ENCODE measurements around the gene NCOA1. TPM values are rescaled to one million over a fixed set of nuclear protein-coding genes. Genes with fewer than 3 reads are reported as not detected.
"Not testable (repeated sequence)": the region's sequence is repeated elsewhere in the genome, so short reads cannot be mapped to it uniquely, and the experiment has no call there.

Gene NCOA1
- polyA plus RNA-seq, 1 donor, result 110 TPM

DNA sequence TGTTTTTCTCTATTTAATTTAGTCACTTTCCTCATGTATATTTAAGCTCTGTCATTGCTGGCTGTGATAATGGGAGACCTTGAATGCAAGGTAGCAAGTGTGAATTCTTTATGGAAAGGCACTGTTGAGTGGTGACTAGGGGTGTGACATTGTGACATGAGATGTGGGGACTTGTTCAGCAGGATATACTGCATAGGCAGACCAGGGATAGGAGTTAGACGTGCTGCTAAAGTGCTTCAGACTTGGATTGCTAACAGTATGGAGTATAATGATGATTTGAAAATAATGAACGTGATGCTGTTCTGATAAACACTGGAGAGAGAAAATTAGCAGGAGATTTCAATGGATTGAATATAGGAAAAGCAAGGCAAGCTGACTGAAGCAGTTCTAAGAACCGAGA is 135.1 kb downstream of the NCOA1 start:
- DNase-seq (ENCODE audit: low read depth), result no peak

DNA sequence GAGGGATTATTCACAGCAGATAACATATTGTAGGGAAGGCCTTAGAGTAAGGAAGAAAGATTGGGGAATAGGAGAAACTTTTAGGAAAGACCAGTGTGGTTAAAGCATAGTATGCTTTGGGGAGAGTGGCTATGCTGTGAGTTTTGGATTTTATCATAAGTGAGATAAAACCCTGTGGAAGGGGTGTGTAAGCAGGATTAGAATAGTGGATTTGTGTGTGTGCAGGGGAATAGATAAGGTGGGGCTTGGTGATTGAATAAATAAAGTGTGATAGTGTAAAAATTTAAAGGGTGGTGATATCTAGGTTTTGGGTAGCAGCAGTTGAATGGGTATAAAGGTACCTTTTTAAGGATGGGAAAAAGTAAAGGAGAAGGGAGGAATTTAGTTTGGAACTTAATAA is 137.7 kb downstream of the NCOA1 start:
- no peak for DNase-seq (ENCODE audit: low read depth)

DNA sequence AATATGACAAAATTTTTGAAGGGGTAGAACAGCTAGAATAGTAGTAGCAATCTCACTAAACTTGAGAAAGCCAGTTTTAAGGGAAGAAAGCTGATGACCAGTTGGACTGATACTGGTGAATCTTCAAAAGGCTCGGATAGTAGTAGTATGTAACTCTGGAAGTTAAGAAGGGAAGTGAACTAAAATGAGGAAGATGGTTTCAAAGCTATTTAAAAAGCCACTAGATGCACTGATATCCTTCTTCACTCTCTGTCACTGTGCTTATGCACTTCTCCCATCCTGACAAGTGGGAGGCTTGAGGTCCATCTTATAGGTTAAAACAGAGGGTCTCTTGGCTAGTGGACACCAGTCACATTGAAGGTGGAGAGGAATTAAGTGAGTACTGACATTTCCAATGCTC is 141.1 kb downstream of the NCOA1 start:
- no peak for DNase-seq (ENCODE audit: low read depth)

DNA sequence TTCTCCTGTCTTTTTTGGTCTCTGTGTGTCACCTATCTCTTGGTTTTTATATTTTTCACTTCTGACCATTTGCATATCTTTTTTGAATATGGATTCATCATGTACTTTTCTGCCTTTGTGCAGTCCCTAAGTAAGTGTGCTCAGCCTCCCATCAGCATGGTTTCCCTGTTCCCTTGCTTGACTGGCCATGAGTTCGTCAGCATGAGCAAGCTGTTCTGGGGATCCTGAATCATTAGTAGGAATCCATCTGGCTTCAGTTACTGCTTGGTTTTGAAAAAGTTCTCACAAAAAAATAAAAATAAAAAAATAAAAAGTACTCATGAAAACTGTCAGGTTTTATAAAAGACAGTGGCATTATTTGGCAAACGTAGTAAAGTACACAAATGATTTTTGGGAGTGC is 144.1 kb downstream of the NCOA1 start:
- DNase-seq (ENCODE audit: low read depth), result no peak

DNA sequence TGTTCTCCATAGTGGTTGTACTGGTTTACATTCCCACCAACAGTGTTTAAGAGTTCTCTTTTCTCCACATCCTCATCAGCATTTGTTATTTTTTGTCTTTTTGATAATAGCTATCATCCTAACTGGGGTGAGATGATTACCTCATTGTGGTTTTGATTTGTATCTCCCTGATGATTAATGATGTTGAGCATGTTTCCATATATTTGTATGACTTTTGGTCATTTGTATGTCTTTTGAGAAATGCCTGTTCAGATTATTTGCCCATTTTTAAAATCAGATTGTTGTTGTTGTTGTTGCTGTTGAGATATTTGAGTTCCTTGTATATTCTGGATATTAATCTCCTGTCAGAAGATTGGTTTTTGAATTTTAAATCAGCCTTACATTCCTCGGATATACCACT is 147.5 kb downstream of the NCOA1 start:
- no peak for DNase-seq (ENCODE audit: low read depth)

DNA sequence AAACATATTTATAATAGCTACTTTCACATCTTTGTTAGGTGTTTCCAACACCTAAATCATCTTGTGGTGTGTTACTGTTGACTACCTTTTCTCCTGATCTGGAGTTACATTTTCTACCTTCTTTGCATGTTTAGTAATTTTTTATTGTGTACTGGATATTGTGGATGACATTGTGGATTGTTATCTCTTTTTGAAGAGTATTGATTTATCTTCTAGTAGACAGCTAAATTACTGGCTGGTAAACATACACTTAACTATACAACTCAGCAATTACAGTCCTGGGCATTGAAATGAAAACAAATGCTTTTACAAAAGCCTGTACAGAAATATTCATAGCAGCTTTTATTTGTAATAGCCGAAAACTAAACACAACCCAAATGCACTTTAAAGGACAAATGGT is 151.3 kb downstream of the NCOA1 start:
- no peak for DNase-seq (ENCODE audit: low read depth)

DNA sequence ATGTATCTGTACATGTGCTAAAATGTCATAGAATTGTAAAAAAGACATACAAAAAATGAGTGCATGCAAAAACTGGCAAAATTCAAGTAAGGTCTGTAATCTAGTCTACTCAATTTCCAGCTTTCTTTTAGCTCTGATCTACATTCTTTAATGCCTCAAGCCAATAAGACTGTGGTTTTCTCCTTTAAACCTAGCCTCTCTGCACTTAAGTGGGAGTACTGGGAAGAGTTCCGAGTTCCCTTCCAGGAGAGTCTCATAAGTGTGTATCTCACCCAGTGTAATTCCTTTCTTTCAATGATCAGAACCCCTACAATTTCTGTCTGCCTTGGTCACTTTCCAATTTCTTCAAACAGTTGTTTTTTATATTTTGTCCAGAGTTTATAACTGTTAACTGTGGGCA is 152.0 kb downstream of the NCOA1 start:
- no peak for DNase-seq (ENCODE audit: low read depth)

DNA sequence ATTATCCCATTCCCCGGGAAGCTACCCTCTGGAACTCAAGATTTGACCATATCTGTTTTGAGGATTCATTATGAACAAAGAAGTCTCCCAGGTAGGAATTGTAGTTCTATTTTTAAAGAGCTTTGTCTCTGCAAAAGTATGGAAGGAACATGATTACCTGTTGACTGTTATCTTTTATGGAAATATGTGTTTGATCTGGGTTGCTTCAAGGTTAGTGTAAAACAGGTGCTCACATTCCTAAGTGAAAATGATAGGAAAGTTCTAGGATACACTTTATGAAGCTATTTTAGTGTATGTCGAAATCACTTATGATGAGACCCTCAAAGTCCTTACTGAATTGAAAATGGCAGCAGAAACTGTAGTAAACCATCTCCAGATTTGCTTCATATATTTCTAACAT is 153.0 kb downstream of the NCOA1 start:
- DNase-seq (ENCODE audit: low read depth), result no peak

DNA sequence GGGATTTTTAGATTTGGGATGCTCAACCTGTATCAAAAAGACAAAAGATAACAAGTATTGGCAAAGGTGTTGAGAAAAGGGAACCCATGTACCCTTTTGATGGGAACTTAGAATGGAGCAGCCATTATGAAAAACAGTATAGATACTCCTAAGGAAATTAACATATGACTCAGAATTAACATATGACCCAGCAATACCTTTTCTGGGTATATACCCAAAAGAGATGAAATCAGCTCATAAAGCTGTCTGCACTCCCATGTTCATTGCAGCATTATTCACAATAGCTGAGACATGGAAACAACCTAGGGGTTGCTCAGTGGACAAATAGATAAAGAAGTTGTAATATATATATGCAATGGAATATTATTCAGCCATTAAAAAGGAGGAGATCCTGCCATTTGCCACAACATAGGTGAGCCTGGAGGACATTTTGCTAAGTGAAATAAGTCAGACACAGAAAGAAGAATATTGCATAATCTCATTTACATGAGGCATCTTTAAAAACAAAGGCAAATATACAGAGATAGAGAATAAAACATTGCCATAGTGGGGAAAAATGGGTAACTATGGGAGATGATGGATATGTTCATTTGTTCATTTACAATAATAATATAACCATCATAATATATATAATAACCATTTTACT is 160.1 kb downstream of the NCOA1 start:
- DNase-seq (ENCODE audit: low read depth), result no peak

DNA sequence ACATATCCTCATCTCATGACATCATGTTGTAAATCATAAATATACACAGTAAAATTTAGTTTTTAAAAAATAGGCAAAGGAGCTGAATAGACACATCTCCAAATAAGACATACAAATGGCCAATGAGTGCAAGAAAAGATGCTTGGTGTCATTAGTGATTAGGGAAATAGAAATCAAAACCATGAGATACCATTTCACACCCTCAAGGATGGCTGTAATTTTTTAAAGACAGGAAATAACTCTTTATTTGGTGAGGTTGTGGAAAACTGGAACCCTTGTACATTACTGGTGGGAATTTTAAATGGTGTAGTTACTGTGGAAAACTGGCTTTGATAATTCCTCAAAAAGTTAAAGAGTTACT is 160.6 kb downstream of the NCOA1 start:
- no peak for DNase-seq (ENCODE audit: low read depth)

DNA sequence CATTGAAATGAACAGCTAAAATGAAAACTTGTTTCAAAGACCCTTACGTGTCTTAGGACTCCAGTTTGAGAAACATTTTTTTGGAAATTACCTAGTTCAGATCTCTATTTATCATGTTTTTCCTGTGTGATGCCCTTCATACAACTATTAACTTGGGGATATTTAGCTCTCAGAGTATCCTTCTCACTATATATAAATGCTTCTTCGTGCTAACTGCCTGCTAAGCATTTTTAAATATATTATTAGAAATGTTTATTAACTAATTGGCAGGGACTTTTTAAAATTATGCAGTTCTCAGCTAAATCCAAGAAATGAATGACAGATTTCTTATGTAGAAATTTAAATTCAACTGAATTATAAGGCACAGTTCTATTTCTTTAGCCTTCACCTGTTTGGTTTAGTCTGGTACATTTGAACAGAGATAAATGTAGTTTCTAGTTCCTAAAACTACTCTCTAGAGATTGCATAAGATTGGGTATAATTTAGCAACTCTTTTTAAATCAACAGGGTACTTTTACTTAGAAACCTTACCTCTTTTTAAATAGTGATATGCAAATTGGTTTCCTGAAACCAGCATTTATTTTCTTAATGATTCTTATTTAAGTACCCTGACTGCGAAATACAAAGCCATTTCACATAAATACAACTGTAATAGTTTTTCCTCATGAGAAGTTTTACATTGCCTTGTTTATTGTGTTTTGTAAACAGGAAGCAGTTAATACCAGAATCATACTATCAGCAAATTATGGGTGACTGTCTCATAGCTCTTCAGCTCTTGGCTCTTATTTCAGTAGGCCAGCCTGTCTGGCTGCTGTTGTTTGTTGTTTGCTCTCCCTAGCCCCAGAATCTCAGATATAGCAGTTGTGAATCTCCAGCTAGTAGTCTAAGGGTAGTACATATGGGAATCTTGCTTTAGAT is 161.5 kb downstream of the NCOA1 start:
- no peak for DNase-seq (ENCODE audit: low read depth)

DNA sequence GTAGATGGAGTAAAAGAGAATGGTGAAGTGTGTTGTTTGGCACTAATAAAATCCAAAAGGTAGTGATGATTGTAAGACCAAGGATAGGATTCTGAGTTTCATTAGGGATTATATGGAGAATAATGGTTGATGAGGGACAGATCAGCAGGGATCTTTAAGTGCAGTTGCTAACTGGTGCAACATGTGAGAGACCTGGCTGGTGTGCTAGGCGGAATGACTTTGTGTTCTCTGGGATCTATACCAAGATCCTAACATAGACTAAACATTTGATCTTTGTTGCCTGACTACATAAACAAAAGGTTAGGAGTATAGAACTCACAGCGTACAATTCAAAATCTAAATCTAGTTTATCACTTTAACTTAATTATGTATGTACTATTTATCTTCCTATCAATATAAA is 166.8 kb downstream of the NCOA1 start:
- DNase-seq (ENCODE audit: low read depth), result no peak

DNA sequence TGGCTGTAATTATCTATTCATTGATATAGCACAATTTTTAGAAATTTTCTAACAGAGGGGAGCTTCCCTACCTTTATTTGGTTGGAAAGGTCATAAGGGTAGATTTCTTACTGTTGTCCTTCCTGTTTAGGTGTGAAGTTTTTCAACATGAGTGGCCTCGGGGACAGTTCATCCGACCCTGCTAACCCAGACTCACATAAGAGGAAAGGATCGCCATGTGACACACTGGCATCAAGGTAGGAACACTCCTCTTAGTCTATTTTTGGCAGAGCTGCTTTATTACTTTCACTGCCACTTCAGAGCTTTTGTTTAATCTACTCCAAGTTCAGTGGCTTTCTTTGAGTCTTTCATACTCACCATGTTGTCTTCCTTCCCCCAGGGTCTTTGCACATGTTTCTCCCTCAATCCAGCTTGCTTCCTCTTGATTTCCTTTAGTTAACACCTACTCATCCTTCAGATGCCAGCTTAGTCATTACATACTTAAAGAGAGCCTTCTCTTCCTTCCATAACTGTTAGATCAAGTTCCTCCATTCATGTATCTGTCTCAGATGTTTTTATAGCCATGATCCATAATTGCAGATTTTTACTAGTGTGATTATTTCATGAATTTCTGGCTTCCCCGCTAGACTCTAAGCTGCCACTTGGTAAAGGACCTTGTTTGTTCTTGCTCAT is 167.6 kb downstream of the NCOA1 start:
- DNase-seq (ENCODE audit: low read depth), result no peak

DNA sequence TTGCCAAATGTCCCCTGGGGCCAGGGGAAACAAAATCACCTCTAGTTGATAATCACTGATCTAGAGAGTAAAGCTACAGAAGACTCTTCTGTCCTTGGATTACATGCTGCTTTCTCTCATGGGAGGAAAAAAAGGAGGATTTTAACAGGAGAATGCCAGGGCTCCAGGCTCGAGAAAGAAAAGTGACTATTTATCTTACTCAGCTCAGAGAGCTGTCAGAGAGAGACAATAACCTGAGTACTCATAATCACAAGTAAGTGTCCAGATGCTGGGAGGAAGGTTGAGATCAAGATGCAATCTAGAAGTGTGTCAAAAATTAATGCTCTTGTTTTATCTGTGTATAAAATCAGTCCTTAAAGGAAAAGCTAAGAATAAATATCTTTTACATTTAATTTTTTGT is 168.8 kb downstream of the NCOA1 start:
- DNase-seq (ENCODE audit: low read depth), result no peak

DNA sequence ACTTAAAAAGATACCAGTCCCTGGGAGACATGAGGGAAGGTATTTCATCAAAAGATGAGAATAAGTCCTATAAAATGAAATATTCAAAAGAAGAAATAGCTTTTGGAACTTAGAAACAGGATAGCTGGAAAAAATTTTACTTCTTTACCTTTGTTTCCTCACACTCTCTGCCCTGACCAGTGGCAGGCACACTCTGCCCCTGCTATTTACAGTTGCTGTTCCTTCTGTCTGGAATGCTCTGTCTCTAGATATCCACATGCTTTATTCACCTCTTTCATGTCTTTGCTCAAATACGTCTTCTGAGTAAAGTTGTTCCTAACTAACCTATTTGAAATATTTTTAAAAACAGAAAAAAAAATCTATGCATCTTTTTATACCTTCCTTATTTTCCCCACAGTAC is 176.5 kb downstream of the NCOA1 start:
- DNase-seq (ENCODE audit: low read depth), result no peak

DNA sequence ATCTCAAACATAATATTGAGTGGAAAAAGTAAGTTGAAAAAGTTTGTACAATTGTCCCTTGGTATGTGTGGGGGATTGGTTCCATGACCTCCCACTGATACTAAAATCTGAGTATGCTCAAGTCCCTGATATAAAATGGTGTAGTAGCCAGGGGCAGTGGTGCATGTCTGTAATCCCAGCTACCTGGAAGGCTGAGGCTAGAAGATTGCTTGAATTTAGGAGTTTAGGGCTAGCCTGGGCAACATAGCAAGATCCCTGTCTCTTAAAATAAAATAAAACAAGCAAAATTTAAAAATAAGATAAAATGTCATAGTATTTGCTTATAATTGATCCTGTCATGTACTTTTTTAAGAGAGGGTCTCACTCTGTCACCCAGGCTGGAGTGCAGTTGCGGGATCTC is 180.2 kb downstream of the NCOA1 start:
- DNase-seq (ENCODE audit: low read depth), result no peak

DNA sequence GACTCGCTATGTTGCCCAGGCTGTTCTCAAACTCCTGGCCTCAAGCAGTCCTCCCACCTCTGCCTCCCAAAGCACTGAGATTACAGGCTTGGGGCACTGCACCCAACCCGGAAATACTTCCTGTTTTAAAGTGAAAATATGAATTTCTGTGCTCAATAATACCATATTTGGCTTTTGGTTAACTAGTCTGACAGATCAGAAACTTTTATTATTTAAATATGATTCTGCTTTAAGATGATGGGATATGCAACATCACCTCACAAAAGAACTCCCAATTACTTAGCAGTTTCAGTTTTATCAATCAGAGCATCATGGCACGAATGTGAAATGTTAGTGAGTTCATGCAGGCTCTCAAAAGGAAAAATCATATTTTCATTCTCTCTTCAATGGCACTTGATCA is 181.5 kb downstream of the NCOA1 start:
- DNase-seq (ENCODE audit: low read depth), result no peak

DNA sequence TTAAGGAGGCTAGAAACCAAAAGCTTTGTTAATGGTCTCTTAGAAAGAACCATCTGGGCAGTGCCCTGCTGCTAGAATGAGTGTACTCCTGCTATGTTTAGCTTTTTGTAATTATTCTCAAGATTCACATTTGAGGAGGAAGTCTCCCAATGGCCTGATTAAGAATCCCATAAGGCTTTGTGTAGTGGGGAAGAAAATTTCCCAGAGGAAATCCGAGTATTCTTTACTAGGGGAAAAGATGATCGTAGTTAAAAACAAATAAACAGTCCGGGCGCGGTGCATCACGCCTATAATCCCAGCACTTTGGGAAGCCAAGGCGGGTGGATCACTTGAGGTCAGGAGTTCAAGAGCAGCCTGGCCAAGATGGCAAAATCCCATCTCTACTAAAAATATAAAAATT is 184.3 kb downstream of the NCOA1 start:
- DNase-seq (ENCODE audit: low read depth), result no peak

DNA sequence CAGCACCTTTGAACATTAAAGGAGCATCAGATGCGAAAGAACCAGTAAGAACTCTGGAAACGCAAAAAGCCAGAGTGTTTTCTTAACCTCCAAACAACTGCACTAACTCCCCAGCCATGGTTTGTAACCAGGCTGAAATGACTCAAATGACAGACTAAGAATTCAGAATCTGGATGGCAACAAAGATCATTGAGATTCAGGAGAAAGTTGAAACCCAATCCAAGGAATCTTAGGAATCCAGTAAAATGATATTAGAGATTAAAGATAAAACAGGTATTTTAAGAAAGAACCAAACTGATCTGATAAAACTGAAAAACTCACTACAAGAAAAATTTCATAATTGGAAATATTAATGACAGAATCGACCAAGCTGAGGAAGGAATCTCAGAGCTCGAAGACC is 185.4 kb downstream of the NCOA1 start:
- DNase-seq (ENCODE audit: low read depth), result no peak

DNA sequence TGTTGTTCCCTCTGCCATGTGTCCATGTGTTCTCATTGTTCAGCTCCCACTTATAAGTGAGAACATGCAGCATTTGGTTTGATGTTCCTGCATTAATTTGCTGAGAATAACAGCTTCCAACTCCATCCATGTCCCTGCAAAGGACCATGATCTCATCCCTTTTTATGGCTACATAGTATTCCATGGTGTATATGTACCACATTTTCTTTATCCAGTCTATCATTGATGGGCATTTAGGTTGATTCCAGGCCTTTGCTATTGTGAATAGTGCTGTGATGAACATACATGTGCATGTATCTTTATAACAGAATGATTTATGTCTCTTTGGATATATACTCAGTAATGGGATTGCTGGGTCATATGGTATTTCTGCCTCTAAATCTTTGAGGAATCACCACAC is 187.0 kb downstream of the NCOA1 start:
- DNase-seq (ENCODE audit: low read depth), result not testable (repeated sequence)

DNA sequence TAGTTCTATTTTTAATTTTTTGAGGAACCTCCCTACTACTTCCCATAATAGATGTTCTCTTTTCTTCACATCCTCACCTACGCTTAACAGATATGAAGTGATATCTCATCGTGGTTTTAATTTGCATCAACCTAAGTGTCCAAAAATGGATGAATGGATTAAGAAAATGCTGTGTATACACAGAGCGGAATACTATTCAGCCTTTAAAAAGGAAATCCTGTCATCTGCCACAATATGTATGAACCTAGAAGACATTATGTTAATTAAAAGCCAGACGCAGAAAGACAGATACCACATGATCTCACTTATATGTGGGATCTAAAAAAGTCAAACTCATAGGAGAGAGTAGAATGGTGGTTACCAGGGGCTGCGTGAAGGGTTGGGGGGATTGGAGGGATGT is 189.1 kb downstream of the NCOA1 start:
- DNase-seq (ENCODE audit: low read depth), result no peak

DNA sequence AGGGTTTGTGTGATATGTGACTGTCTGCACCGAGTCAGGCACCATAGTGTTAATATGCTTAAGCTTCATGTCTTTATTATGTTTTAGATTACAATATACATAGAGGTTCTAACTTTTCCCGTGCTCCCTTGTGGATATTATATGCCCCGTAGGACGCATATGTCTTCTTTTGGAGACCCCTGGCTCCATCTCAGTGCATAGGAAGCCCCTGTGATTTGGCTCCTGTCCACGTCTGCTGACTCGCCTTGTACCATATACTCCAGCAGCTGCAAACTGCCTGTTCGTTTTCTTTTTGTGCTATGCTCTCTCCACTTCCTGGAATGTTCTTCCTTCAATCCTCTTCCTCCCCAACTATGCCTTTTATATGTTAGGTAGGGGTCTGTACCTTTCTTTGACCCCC is 191.2 kb downstream of the NCOA1 start:
- DNase-seq (ENCODE audit: low read depth), result no peak

DNA sequence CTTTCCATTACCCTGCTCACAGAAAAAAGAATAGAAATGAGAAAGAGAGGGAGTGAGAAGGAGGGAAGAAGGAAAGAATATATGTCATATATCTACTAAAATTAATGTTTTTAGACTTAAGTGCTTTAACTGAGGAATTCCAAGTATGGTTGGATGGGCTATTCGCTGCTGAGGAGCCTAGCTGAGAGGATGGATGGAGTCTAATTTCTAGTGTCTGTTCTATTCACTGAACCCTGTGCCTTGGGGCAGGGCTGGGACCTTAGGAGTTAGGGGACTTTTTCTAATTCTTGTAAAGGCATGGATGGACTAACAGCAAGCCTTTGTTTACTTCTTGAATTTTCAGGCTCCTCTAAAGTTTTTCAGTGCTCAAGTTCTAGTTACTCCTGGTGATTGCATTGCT is 192.4 kb downstream of the NCOA1 start:
- no peak for DNase-seq (ENCODE audit: low read depth)

Measured in forelimb muscle (tissue), 1 donor.